ENCODE data around the gene FKBP4.
A peak's percentile ranks its signal among the peaks of the same experiment; 100 is the strongest.

FKBP4 gene

DNA sequence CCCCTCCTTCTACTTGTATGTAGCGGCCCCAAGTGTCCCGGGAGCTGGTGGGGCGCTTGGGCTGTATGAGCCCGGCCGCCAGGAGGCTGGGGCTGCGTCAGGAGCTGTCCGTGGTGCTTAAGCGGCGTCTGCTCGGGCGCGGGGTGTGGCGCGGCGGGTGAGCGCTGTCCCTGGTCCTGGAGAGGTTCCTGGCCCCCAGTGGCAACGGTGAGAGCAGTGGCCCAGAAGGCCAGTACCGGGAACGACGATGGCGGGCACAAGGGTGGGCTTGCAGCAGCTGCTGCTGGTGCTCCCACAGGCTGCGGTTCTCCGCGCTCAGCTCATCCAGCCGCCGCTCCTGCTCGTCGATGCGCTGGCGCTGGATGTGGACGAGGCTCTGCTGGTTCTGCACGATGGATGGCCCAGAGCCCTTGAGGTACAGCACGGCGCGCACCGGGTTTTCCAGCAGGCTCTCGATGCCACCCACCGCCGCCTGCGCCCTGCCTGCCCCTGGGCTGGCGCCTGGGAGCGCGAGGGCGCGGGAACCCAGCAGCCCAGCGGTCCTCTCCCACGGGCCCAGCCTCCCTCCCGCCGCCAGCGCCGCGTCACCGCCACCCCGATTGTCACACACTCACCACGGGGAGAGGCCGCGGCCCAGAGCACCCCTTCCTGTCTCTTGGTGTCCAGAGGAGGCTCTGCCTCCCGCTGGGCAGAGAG lies 41.9 kb upstream of the FKBP4 start:
- TF ChIP-seq, protein P1, sequence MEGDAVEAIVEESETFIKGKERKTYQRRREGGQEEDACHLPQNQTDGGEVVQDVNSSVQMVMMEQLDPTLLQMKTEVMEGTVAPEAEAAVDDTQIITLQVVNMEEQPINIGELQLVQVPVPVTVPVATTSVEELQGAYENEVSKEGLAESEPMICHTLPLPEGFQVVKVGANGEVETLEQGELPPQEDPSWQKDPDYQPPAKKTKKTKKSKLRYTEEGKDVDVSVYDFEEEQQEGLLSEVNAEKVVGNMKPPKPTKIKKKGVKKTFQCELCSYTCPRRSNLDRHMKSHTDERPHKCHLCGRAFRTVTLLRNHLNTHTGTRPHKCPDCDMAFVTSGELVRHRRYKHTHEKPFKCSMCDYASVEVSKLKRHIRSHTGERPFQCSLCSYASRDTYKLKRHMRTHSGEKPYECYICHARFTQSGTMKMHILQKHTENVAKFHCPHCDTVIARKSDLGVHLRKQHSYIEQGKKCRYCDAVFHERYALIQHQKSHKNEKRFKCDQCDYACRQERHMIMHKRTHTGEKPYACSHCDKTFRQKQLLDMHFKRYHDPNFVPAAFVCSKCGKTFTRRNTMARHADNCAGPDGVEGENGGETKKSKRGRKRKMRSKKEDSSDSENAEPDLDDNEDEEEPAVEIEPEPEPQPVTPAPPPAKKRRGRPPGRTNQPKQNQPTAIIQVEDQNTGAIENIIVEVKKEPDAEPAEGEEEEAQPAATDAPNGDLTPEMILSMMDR (IDR thresholded peaks at IDR 0.05), result no peak
- TF ChIP-seq ZFX (IDR thresholded peaks at IDR 0.05; ENCODE audit: borderline replicate concordance), result no peak
- no peak overlapping the region for H3K27ac ChIP-seq

DNA sequence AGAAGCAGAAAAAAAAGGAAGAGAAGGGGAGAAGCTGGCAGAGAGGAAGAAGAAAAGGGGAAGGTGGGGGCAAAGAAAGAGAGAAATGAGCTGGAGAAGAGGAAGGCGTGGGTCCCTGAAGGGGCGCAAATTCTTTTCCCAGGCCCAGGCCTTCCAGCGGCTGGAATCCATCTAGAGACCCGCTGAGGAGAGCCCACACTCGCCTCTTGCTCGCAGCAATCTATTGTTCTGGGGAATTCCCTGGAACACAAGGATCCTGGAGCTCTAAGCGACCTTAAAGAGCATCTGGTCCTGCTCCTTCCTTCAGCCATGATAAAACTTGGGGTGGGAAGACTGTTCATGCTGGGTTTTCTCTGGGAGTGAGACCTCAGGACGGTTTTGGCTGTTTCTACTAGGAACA lies 41.2 kb upstream of the FKBP4 start:
- H3K27ac ChIP-seq, result no peak overlapping the region
- TF ChIP-seq ZFX (IDR thresholded peaks at IDR 0.05; ENCODE audit: borderline replicate concordance), result no peak
- TF ChIP-seq, protein P1 (IDR thresholded peaks at IDR 0.05), result no peak

DNA sequence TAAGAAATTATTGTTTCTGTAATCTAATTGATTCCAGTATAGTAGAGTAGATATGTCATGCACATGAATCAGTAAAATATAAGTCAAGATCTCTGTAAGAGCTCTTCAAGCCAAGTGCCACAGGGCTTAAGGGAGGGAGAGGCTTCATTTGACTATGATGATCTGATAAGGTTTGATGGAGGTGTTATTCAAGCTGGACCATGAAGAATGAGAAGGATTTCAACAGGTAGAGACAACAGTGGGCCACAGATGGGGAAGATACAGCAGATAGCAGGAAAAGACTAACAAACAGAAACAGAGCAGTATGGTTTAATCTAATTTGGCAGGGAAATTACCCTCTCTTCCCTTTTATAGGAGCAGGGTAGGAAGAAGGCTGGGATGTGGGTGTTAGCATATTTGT lies 40.6 kb upstream of the FKBP4 start:
- H3K27ac ChIP-seq, result no peak overlapping the region
- TF ChIP-seq, protein P1 (IDR thresholded peaks at IDR 0.05), result no peak
- TF ChIP-seq ZFX (IDR thresholded peaks at IDR 0.05; ENCODE audit: borderline replicate concordance), result no peak

DNA sequence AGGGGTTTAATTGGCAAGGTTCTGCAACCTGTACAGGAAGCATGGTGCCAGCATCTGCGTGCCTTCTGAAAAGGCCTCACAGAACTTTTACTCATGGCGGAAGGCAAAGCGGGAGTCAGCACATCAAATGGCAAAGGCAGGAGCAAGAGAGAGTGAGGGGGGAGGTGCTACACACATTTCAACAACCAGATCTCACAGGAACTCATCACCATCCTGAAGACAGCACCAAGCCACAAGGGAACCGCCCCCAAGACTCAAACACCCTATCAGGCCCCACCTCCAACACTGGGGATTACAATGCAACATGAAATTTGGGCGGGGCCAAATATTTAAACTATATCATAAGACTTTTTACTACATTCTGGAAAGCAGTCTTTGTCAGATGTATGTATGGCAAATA lies 38.0 kb upstream of the FKBP4 start:
- no peak overlapping the region for H3K27ac ChIP-seq
- TF ChIP-seq ZFX (IDR thresholded peaks at IDR 0.05; ENCODE audit: borderline replicate concordance), result no peak
- TF ChIP-seq, protein P1 (IDR thresholded peaks at IDR 0.05), result no peak

DNA sequence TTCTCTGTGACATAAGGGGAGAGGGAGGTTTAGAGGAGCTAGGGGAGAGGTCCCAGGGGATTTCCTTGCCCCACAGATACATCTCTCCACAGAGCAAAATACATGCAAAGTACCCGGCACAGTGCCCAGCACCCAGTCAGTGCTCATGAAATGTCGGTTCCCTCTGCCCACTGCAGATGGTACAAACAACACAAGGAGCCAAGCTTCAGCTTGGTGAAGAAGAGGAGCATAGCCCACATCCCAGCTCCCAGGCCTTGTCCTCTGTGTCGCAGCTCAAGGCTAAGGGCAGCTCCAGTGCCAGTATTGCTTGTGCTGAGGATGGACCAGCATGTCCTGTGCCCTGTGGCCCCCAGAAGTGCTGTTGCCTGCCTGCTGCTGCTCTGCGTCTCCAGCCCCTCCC lies 35.0 kb upstream of the FKBP4 start:
- TF ChIP-seq, protein P1 (IDR thresholded peaks at IDR 0.05), result no peak
- TF ChIP-seq ZFX (IDR thresholded peaks at IDR 0.05; ENCODE audit: borderline replicate concordance), result no peak

DNA sequence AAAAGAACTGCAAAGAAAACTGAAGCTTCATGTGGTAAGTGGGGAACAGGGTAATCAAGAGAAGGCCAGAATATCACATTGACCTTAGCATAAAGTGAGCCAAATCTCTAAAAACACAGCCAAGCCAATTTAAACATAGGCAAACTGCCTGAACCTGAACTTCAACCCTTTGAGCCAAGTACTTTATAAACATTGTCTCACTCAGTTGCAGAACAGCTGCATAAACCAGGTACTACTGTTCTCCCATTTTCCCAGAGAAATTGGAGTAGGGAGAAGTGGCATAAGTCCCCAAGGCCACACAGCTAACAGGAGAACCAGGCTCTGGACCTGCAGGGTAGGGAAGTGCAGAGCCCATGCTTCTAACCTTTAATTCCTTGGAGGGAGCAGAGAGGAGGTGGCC lies 30.4 kb upstream of the FKBP4 start:
- no peak for TF ChIP-seq ZFX (IDR thresholded peaks at IDR 0.05; ENCODE audit: borderline replicate concordance)
- TF ChIP-seq, protein P1 (IDR thresholded peaks at IDR 0.05), result no peak
- peak overlapping the region; percentile 34 for H3K27ac ChIP-seq

More for the DNA sequence above, 35.0 kb upstream of the FKBP4 start:
- no peak overlapping the region for H3K27ac ChIP-seq

DNA sequence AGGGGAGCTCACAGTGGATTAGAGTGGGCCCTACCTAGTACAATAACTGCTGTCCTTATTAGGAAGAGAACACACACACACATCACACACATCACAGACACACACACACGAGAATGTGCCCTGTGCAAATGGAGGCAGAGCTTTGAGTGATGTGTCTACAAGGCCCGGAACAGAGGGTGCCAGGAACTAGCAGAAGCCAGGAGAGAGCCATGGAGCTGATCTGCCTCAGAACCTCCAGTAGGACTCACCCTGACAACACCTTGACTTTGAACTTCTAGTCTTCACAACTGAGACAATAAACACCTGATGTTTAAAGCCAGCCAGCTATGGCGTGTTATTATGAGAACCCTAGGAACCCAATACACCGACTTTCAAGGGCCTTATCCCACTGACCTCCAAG lies 29.7 kb upstream of the FKBP4 start:
- TF ChIP-seq, protein P1 (IDR thresholded peaks at IDR 0.05), result no peak
- TF ChIP-seq ZFX (IDR thresholded peaks at IDR 0.05; ENCODE audit: borderline replicate concordance), result no peak
- peak overlapping the region; percentile 34 for H3K27ac ChIP-seq

All from 22Rv1 (cell line).